Metanephros (tissue), 1 donor: ENCODE measurements around the gene STOML3. TPM values are rescaled to one million over a fixed set of nuclear protein-coding genes. Genes with fewer than 3 reads are reported as not detected.

Experiments
- total RNA-seq: library from RNA; depleted of rRNA; stranded (reverse); fragments of >200 nt; gene quantifications from one replicate; pipeline ENCODE4 v1.2.3, GENCODE V29; 2014

The STOML3 gene
- total RNA-seq, result not detected

DNA sequence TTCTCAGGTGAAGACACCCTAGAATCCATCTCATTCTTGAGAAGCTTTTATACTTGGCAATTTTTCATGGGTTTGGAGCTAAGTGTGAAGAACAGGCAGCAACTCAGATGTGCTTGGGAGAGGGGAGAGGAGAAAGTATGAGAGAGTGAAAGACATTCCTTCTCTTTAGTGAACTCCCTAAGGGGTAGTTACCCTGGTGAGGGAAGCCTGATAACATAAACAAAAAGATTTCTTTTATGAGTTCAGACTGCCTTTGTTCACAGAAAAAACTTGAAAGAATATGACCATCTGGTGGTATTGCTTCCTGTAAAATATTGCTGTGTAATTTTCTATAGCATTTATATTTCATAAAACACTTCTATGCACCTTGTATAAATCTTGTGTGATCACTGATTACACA lies at the start of gene STOML3:
TSS of gene STOML3 (minus strand) at position 139 of the 400 bp plus-strand sequence. CDS start at position 29, 110 bp downstream.

GRCh38 chr13:39037880-39038568 lies 47.4 kb upstream of the STOML3 start, which contains the start of the genes NHLRC3 and PROSER1:
Gene NHLRC3, plus strand, starts transcription at chr13:39038456. Its CDS starts 184 bp downstream, at chr13:39038640.
Gene PROSER1, minus strand, starts transcription at chr13:39038089. Its CDS starts 847 bp downstream, at chr13:39037242.

Other genes starting within 250 kb of the STOML3 start
- 39.5 TPM for gene PROSER1, start 47.3 kb upstream of the STOML3 start, total RNA-seq
- gene NHLRC3, start 47.6 kb upstream of the STOML3 start, total RNA-seq, result 37.8 TPM